Measurements from ENCODE around the gene GRB14. TPM values are rescaled to one million over a fixed set of nuclear protein-coding genes. Genes with fewer than 3 reads are reported as not detected.
"Not testable (repeated sequence)": the region's sequence is repeated elsewhere in the genome, so short reads cannot be mapped to it uniquely, and the experiment has no call there.

Gene GRB14
- polyA plus RNA-seq, 1 of the 3 experiments (the other 2 are of a cell fraction), result 3.9 TPM

DNA sequence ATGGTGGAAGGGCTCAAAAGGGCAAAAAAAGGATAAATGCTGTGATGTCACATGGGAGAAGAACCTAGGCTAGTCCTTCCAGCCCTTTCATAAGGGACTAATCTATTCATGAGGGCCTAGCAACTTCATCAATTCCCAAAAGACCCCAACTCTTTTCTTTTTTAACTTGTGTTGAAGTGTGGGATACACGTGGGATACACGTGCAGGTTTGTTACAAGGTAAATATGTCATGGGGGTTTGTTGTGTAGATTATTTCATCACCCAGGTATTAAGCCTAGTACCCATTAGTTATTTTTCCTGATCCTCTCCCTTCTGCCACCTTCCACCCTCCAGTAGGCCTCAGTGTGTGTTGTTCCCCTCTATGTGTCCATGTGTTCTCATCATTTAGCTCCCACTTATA is 156.2 kb downstream of the GRB14 start:
- H3K9me3 ChIP-seq; POLR2A ChIA-PET; H3K9me2 ChIP-seq; H2AFZ ChIP-seq (ENCODE audit: low read depth); H4K20me1 ChIP-seq (ENCODE audit: insufficient read depth); H3K27ac ChIP-seq (ENCODE audit: low read depth in 2 of 2, low read length in 1 of 2); H3K36me3 ChIP-seq (replicated peaks in 1 of 2; ENCODE audit: control insufficient read depth in 1 of 2, insufficient read depth in 2 of 2, low read length in 1 of 2); H3K4me2 ChIP-seq; H3K27me3 ChIP-seq (ENCODE audit: insufficient read depth); H3K4me1 ChIP-seq (ENCODE audit: control insufficient read depth in 1 of 2, insufficient read depth in 2 of 2, low read depth in 1 of 2, low read length in 1 of 2); H3K4me3 ChIP-seq (ENCODE audit: low read depth in 2 of 2, low read length in 1 of 2); DNase-seq; H3K79me2 ChIP-seq (ENCODE audit: insufficient read depth); H3F3A ChIP-seq (replicated peaks; ENCODE audit: insufficient read depth); CTCF ChIA-PET; H3K9ac ChIP-seq: not testable (repeated sequence)
- WGBS (ENCODE audit: low lambda C conversion rate), result 65% methylated on average over 2 of the region's 2 CpGs

DNA sequence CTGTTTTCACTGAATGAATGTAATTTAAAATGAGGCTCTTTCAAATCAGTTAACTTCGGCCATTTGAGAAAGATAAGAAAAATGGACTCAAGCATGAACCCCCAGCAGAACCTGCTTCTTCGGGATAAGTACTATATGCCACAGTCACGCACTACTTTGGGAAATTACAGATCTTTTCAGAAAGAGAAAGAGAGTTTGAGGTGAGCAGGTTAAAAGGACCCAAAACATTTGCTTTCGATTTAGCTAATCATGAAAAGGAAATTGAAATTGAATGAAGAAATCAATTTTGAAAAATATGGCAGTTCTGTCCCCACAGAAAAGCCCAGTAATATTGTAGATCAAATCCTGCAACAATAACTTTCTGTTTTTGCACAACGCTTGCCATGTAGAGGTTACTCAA is 156.9 kb downstream of the GRB14 start:
- CTCF ChIA-PET, result interaction anchor here (1.2 kb wide), 1 partner anchor 1295 kb away, joined by 4 read pairs; no protein-coding TSS in a partner anchor
- no peaks in the 10 kb centered on the region for H3K4me1 ChIP-seq (ENCODE audit: control insufficient read depth in 1 of 2, insufficient read depth in 2 of 2, low read depth in 1 of 2, low read length in 1 of 2)
- H3K27me3 ChIP-seq (ENCODE audit: insufficient read depth), result no peaks in the 10 kb centered on the region
- H3K9ac ChIP-seq, result no peak overlapping the region
- no peaks in the 10 kb centered on the region for H3F3A ChIP-seq (replicated peaks; ENCODE audit: insufficient read depth)
- H3K4me3 ChIP-seq (ENCODE audit: low read depth in 2 of 2, low read length in 1 of 2), result no peak overlapping the region
- H3K4me2 ChIP-seq, result no peak overlapping the region
- TF ChIP-seq MXI1 (IDR thresholded peaks at IDR 0.05; ENCODE audit: low read depth, low read length), result no peak
- no peak for TF ChIP-seq SIN3A (IDR thresholded peaks at IDR 0.05; ENCODE audit: borderline replicate concordance, low read depth, low read length)
- TF ChIP-seq, protein P1, sequence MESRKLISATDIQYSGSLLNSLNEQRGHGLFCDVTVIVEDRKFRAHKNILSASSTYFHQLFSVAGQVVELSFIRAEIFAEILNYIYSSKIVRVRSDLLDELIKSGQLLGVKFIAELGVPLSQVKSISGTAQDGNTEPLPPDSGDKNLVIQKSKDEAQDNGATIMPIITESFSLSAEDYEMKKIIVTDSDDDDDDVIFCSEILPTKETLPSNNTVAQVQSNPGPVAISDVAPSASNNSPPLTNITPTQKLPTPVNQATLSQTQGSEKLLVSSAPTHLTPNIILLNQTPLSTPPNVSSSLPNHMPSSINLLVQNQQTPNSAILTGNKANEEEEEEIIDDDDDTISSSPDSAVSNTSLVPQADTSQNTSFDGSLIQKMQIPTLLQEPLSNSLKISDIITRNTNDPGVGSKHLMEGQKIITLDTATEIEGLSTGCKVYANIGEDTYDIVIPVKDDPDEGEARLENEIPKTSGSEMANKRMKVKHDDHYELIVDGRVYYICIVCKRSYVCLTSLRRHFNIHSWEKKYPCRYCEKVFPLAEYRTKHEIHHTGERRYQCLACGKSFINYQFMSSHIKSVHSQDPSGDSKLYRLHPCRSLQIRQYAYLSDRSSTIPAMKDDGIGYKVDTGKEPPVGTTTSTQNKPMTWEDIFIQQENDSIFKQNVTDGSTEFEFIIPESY (IDR thresholded peaks at IDR 0.05; ENCODE audit: borderline replicate concordance, low read depth), result no peak
- TF ChIP-seq, protein P2, sequence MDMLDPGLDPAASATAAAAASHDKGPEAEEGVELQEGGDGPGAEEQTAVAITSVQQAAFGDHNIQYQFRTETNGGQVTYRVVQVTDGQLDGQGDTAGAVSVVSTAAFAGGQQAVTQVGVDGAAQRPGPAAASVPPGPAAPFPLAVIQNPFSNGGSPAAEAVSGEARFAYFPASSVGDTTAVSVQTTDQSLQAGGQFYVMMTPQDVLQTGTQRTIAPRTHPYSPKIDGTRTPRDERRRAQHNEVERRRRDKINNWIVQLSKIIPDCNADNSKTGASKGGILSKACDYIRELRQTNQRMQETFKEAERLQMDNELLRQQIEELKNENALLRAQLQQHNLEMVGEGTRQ (IDR thresholded peaks at IDR 0.05; ENCODE audit: borderline replicate concordance, low read depth, low read length), result no peak
- TF ChIP-seq FOXM1 (IDR thresholded peaks at IDR 0.05; ENCODE audit: low read depth), result no peak
- TF ChIP-seq RFX5 (IDR thresholded peaks at IDR 0.05; ENCODE audit: low read length), result no peak
- TF ChIP-seq TAF1 (IDR thresholded peaks at IDR 0.05; ENCODE audit: borderline replicate concordance, low read depth, low read length), result no peak
- no peak for TF ChIP-seq TCF12 (IDR thresholded peaks at IDR 0.05)
- TF ChIP-seq, protein P3, sequence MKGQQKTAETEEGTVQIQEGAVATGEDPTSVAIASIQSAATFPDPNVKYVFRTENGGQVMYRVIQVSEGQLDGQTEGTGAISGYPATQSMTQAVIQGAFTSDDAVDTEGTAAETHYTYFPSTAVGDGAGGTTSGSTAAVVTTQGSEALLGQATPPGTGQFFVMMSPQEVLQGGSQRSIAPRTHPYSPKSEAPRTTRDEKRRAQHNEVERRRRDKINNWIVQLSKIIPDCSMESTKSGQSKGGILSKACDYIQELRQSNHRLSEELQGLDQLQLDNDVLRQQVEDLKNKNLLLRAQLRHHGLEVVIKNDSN (IDR thresholded peaks at IDR 0.05; ENCODE audit: borderline replicate concordance, low read depth), result no peak
- TF ChIP-seq FOXJ3 (CRISPR knock-in tag; IDR thresholded peaks at IDR 0.05), result no peak
- TF ChIP-seq POLR2AphosphoS5 (IDR thresholded peaks at IDR 0.05; ENCODE audit: low read depth, low read length), result no peak
- no peaks in the 10 kb centered on the region for H3K9me2 ChIP-seq
- H3K27ac ChIP-seq (ENCODE audit: low read depth in 2 of 2, low read length in 1 of 2), result no peak overlapping the region
- H3K36me3 ChIP-seq (replicated peaks in 1 of 2; ENCODE audit: control insufficient read depth in 1 of 2, insufficient read depth in 2 of 2, low read length in 1 of 2), result no peaks in the 10 kb centered on the region
- no peak for DNase-seq
- H4K20me1 ChIP-seq (ENCODE audit: insufficient read depth), result no peaks in the 10 kb centered on the region
- WGBS (ENCODE audit: low lambda C conversion rate), result 69% methylated on average over 5 of the region's 5 CpGs
- POLR2A ChIA-PET, result no interaction called here
- H3K9me3 ChIP-seq, result no peaks in the 10 kb centered on the region
- H2AFZ ChIP-seq (ENCODE audit: low read depth), result no peak overlapping the region
- no peaks in the 10 kb centered on the region for H3K79me2 ChIP-seq (ENCODE audit: insufficient read depth)

All from SK-N-SH (cell line).